PC-3 (cell line): ENCODE data around the gene RTN4RL1. TPM values are rescaled to one million over a fixed set of nuclear protein-coding genes. Genes with fewer than 3 reads are reported as not detected.

Experiments
- ATAC-seq: fragments of 200-7000 bp; cut with Tn5 transposase; 2 replicates; pipeline ENCODE4 v1.9.1; 2020; ENCODE audit warnings: mild to moderate bottlenecking, moderate library complexity
- BruUV-seq: library from RNA; stranded (reverse); fragments of 400-500 nt; replicated peaks from 2 replicates; lab custom pipeline; 2021; lab: Mats Ljungman, UMichigan
- CTCF ChIA-PET: fragments of 300-600 bp; sonication (Branson Sonifier 250); formaldehyde crosslinking; loops from one replicate; lab custom pipeline; 2022; ENCODE audit warnings: antibody characterized with exemption; lab: Charles Lee
- POLR2A ChIA-PET: fragments of 300-600 bp; sonication (Branson Sonifier 250); formaldehyde crosslinking; loops from one replicate; lab custom pipeline; 2022; ENCODE audit warnings: antibody characterized with exemption; ENCODE audit not compliant: unreplicated experiment; lab: Charles Lee
- DNase-seq: peaks from one replicate; pipeline ENCODE4 v3.0.0-alpha.2; 2015
- H2AFZ ChIP-seq: fragments of 300-600 bp; sonication (generic); 2 replicates; pipeline ENCODE4 v1.6.0; 2016; ENCODE audit warnings: antibody characterized with exemption, low read length
- H3F3A ChIP-seq: fragments of 300-600 bp; sonication (generic); one replicate; pipeline ENCODE4 v1.6.0; 2017; ENCODE audit warnings: antibody characterized with exemption, low read length, control low read depth, mild to moderate bottlenecking; ENCODE audit not compliant: unreplicated experiment
- H3K27ac ChIP-seq: fragments of 300-600 bp; sonication (generic); 2 replicates; pipeline ENCODE4 v1.5.1; 2016; ENCODE audit warnings: mild to moderate bottlenecking, low read length
- H3K27me3 ChIP-seq: fragments of 300-600 bp; sonication (generic); 2 replicates; pipeline ENCODE4 v1.6.1; 2016; ENCODE audit warnings: low read length, mixed read lengths
- H3K36me3 ChIP-seq: fragments of 300-600 bp; sonication (generic); 2 replicates; pipeline ENCODE4 v1.6.1; 2016; ENCODE audit warnings: low read depth, mixed run types, low read length, mixed read lengths
- H3K4me1 ChIP-seq: fragments of 300-600 bp; sonication (generic); 2 replicates; pipeline ENCODE4 v1.5.1; 2016; ENCODE audit warnings: low read length; ENCODE audit not compliant: insufficient read depth
- H3K4me2 ChIP-seq: fragments of 300-600 bp; sonication (generic); 2 replicates; pipeline ENCODE4 v1.6.0; 2016; ENCODE audit warnings: low read length
- H3K4me3 ChIP-seq: fragments of 300-600 bp; sonication (generic); 2 replicates; pipeline ENCODE4 v1.5.1; 2016; ENCODE audit warnings: mild to moderate bottlenecking, low read length, mixed read lengths
- H3K79me2 ChIP-seq: fragments of 300-600 bp; sonication (generic); 2 replicates; pipeline ENCODE4 v1.6.1; 2017; ENCODE audit warnings: low read length, mixed read lengths
- H3K9ac ChIP-seq: fragments of 300-600 bp; sonication (generic); 2 replicates; pipeline ENCODE4 v1.6.0; 2016; ENCODE audit warnings: mild to moderate bottlenecking, low read length
- H3K9me2 ChIP-seq: fragments of 300-600 bp; sonication (generic); replicated peaks from 2 replicates; pipeline ENCODE4 v1.6.1; 2016; ENCODE audit warnings: mixed run types, low read length, mixed read lengths
- H3K9me3 ChIP-seq: fragments of 300-600 bp; sonication (generic); 2 replicates; pipeline ENCODE4 v1.6.1; 2016; ENCODE audit warnings: low read length, mixed read lengths
- H4K20me1 ChIP-seq: fragments of 300-600 bp; sonication (generic); 2 replicates; pipeline ENCODE4 v1.6.1; 2016; ENCODE audit warnings: low read length, mixed read lengths
- EZH2 ChIP-seq: fragments of 300-600 bp; sonication (generic); IDR thresholded peaks from one replicate; pipeline ENCODE4 v1.6.1; 2017; ENCODE audit warnings: antibody characterized with exemption, mild to moderate bottlenecking, low read length; ENCODE audit not compliant: unreplicated experiment
- EZH2phosphoT487 ChIP-seq: fragments of 300-600 bp; sonication (generic); IDR thresholded peaks from 2 replicates; pipeline ENCODE4 v1.6.1; 2018; ENCODE audit warnings: mild to moderate bottlenecking, antibody characterized with exemption, low read length, borderline replicate concordance
- intact Hi-C: fragments of 100-400 bp; cut with micrococcal nuclease; formaldehyde crosslinking; loops from 2 replicates; pipeline ENCODE4 v1.9.0; 2023
- total RNA-seq: library from RNA; depleted of rRNA; stranded (reverse); fragments of >200 nt; gene quantifications from 2 replicates; pipeline ENCODE4 v1.2.3, GENCODE V29; 2014
- TF ChIP-seq, protein P1 (sequence below): fragments of 300-600 bp; sonication (generic); conservative IDR thresholded peaks from 2 replicates; pipeline ENCODE4 v1.5.1; 2017; ENCODE audit warnings: antibody characterized with exemption, low read depth, mild to moderate bottlenecking, low read length

Gene RTN4RL1
- total RNA-seq, 1 experiment from 2014 or later = 6.9 TPM

GRCh38 chr17:2051061-2051932 is 26.2 kb upstream of the RTN4RL1 start:
- POLR2A ChIA-PET = interaction anchor here (0.6 kb wide), 1 partner anchor 17 kb away, joined by 3 read pairs; no protein-coding TSS in a partner anchor
- H3K4me2 ChIP-seq = peak overlapping the region; percentile 73
- CTCF ChIA-PET = interaction anchor here (0.7 kb wide), 1 partner anchor 132 kb away, joined by 3 read pairs; no protein-coding TSS in a partner anchor

GRCh38 chr17:2050300-2051060 is 25.3 kb upstream of the RTN4RL1 start:
- no TSS peak for BruUV-seq
- H3K4me1 ChIP-seq = peaks cover 11% of the 10 kb centered on the region
- DNase-seq = peak; percentile 45
- H3K79me2 ChIP-seq = no peaks in the 10 kb centered on the region
- H3K9ac ChIP-seq = no peak overlapping the region
- H4K20me1 ChIP-seq = no peaks in the 10 kb centered on the region
- ChIA-PET POLR2A (interaction anchor here (0.6 kb wide), 1 partner anchor 18 kb away, joined by 3 read pairs; no protein-coding TSS in a partner anchor), CTCF (interaction anchor here (0.7 kb wide), 1 partner anchor 133 kb away, joined by 3 read pairs; no protein-coding TSS in a partner anchor)
- intact Hi-C loops = no loop called here
- H3K9me3 ChIP-seq = no peaks in the 10 kb centered on the region
- H3K4me3 ChIP-seq = peak overlapping the region; percentile 51
- H3K4me2 ChIP-seq = peak overlapping the region; percentile 73
- TF ChIP-seq EZH2 (no peak), EZH2phosphoT487 (no peak)
- TF ChIP-seq, protein P1, sequence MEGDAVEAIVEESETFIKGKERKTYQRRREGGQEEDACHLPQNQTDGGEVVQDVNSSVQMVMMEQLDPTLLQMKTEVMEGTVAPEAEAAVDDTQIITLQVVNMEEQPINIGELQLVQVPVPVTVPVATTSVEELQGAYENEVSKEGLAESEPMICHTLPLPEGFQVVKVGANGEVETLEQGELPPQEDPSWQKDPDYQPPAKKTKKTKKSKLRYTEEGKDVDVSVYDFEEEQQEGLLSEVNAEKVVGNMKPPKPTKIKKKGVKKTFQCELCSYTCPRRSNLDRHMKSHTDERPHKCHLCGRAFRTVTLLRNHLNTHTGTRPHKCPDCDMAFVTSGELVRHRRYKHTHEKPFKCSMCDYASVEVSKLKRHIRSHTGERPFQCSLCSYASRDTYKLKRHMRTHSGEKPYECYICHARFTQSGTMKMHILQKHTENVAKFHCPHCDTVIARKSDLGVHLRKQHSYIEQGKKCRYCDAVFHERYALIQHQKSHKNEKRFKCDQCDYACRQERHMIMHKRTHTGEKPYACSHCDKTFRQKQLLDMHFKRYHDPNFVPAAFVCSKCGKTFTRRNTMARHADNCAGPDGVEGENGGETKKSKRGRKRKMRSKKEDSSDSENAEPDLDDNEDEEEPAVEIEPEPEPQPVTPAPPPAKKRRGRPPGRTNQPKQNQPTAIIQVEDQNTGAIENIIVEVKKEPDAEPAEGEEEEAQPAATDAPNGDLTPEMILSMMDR = no peak
- no peaks in the 10 kb centered on the region for H3K36me3 ChIP-seq
- H3K27me3 ChIP-seq = no peaks in the 10 kb centered on the region
- H3K27ac ChIP-seq = no peak overlapping the region
- no peaks in the 10 kb centered on the region for H3K9me2 ChIP-seq
- no peaks in the 10 kb centered on the region for H3F3A ChIP-seq
- no peak for ATAC-seq
- no peak overlapping the region for H2AFZ ChIP-seq

More at GRCh38 chr17:2051061-2051932, 26.2 kb upstream of the RTN4RL1 start:
- Histone ChIP-seq H3K27ac (no peak overlapping the region), H3F3A (no peaks in the 10 kb centered on the region), H3K9ac (no peak overlapping the region), H3K4me1 (peaks cover 11% of the 10 kb centered on the region), H3K9me2 (no peaks in the 10 kb centered on the region), H3K36me3 (no peaks in the 10 kb centered on the region), H3K4me3 (peak overlapping the region; percentile 51; the same call in 1 of the 2 replicates), H3K79me2 (no peaks in the 10 kb centered on the region), H2AFZ (no peak overlapping the region), H3K27me3 (no peaks in the 10 kb centered on the region), H4K20me1 (no peaks in the 10 kb centered on the region), H3K9me3 (no peaks in the 10 kb centered on the region)
- TF ChIP-seq EZH2 (no peak), EZH2phosphoT487 (no peak)
- TF ChIP-seq, protein P1 = no peak
- DNase-seq = peak; percentile 41
- intact Hi-C loops = no loop called here
- no TSS peak for BruUV-seq
- no peak for ATAC-seq
